Measurements from ENCODE around the gene CIDEB.
"Not testable (repeated sequence)": the region's sequence is repeated elsewhere in the genome, so short reads cannot be mapped to it uniquely, and the experiment has no call there.

Gene CIDEB

GRCh38 chr14:24307575-24308341, at the start of gene CIDEB:
Gene CIDEB (minus strand): TSS chr14:24307977. CDS start chr14:24307858, 119 bp downstream.
- peak in 1 of 2 experiments; percentile 46 for DNase-seq

GRCh38 chr14:24356208-24356607, 48.4 kb upstream of the CIDEB start:
- DNase-seq, result no peak

GRCh38 chr14:24355009-24355408, 47.2 kb upstream of the CIDEB start:
- DNase-seq, result no peak

GRCh38 chr14:24354482-24354825, 46.7 kb upstream of the CIDEB start:
- DNase-seq, result not testable (repeated sequence)

- no peak for DNase-seq
Measured at GRCh38 chr14:24353559-24354481, 46.0 kb upstream of the CIDEB start.

GRCh38 chr14:24351517-24351916, 43.7 kb upstream of the CIDEB start:
- DNase-seq, result no peak

GRCh38 chr14:24349742-24350141, 42.0 kb upstream of the CIDEB start:
- no peak for DNase-seq

GRCh38 chr14:24348186-24348585, 40.4 kb upstream of the CIDEB start:
- no peak for DNase-seq

- DNase-seq, result no peak
Measured at GRCh38 chr14:24347134-24347533, 39.4 kb upstream of the CIDEB start.

GRCh38 chr14:24343795-24344660, 36.3 kb upstream of the CIDEB start:
- no peak for DNase-seq

GRCh38 chr14:24342889-24343288, 35.1 kb upstream of the CIDEB start:
- no peak for DNase-seq

- no peak for DNase-seq
Measured at GRCh38 chr14:24340606-24341005, 32.8 kb upstream of the CIDEB start.

GRCh38 chr14:24339284-24340151, 31.7 kb upstream of the CIDEB start, which contains the start of gene RIPK3:
Gene RIPK3 (minus strand): TSS chr14:24339991. CDS start chr14:24339826, 165 bp downstream.
- no peak for DNase-seq

- DNase-seq, result no peak
Measured at GRCh38 chr14:24338843-24339242, 31.1 kb upstream of the CIDEB start.

- no peak for DNase-seq
Measured at GRCh38 chr14:24337824-24338175, 30.0 kb upstream of the CIDEB start.

- no peak for DNase-seq
Measured at GRCh38 chr14:24337144-24337823, 29.5 kb upstream of the CIDEB start.

- no peak for DNase-seq
Measured at GRCh38 chr14:24335461-24336171, 27.8 kb upstream of the CIDEB start.

- DNase-seq, result no peak
Measured at GRCh38 chr14:24334431-24335291, 26.9 kb upstream of the CIDEB start, which contains the start of gene ADCY4. Gene ADCY4 (minus strand): TSS chr14:24335071. CDS start chr14:24334652, 419 bp downstream.

- DNase-seq, result peak in 1 of 2 experiments; percentile 28
Measured at GRCh38 chr14:24332268-24332993, 24.7 kb upstream of the CIDEB start.
